ENCODE measurements around the gene TMEM150C.

GRCh38 chr4:82508011-82508410 is 53.8 kb downstream of the TMEM150C start:
- TF ChIP-seq CTCF (IDR thresholded peaks at IDR 0.05) (no peak), POLR2A (IDR thresholded peaks at IDR 0.05) (no peak)
